Measurements from ENCODE around the gene ROBO1. TPM values are rescaled to one million over a fixed set of nuclear protein-coding genes. Genes with fewer than 3 reads are reported as not detected.

The ROBO1 gene
- total RNA-seq (1.8 and 3.2 TPM in 2 replicates), polyA plus RNA-seq (0.27 and 0.99 TPM in 2 replicates), polyA minus RNA-seq (1.2 TPM in 2 replicates)
- total RNA-seq (2013) = 1.4 TPM

GRCh38 chr3:79767905-79768267 is at the start of gene ROBO1:
Gene ROBO1, minus strand, starts transcription at chr3:79767998.
- no peaks in the 10 kb centered on the region for H3K4me1 Mint-ChIP-seq
- no peak within 1 kb of the TSS for H3K27ac Mint-ChIP-seq
- DNase-seq (no peak), ATAC-seq (ENCODE audit: low read depth) (no peak)
- no peak within 1 kb of the TSS for H3K9ac ChIP-seq (ENCODE audit: low read length)
- no peaks in the 10 kb centered on the region for H3K79me2 ChIP-seq (ENCODE audit: control insufficient read depth, insufficient read depth, low read length)
- peaks cover 6% of the 10 kb centered on the region for H3K27me3 Mint-ChIP-seq
- TF ChIP-seq EZH2 (IDR thresholded peaks at IDR 0.05; ENCODE audit: borderline replicate concordance, insufficient read depth, low read depth, low read length, poor library complexity, severe bottlenecking) (no peak), CTCF (IDR thresholded peaks at IDR 0.05) (no peak)
- ChIA-PET POLR2A (no interaction called here), CTCF (no interaction called here)
- intact Hi-C loops (cut with micrococcal nuclease) = no loop called here
- H3K27ac ChIP-seq (ENCODE audit: low read length in 2 of 2) = no peak within 1 kb of the TSS
- no peaks in the 10 kb centered on the region for H3K4me1 ChIP-seq (ENCODE audit: control insufficient read depth in 2 of 2, insufficient read depth in 2 of 2, low read length in 2 of 2)
- 17% methylated on average over 2 of the region's 12 CpGs for WGBS (ENCODE audit: insufficient coverage)
- peaks cover 0 to 13% (median 2%) of the 10 kb centered on the region in 4 experiments for H3K27me3 ChIP-seq (replicated peaks in 1 of 4; ENCODE audit: control extremely low read depth in 1 of 4, control insufficient read depth in 3 of 4, insufficient read depth in 4 of 4, low read length in 3 of 4)
- peaks cover 4% of the 10 kb centered on the region for H3K9me3 Mint-ChIP-seq (ENCODE audit: insufficient read depth)
- H3K36me3 ChIP-seq (replicated peaks in 1 of 2; ENCODE audit: control extremely low read depth in 1 of 2, control insufficient read depth in 1 of 2, extremely low read depth in 1 of 2, insufficient read depth in 2 of 2, low read length in 1 of 2) = no peaks in the 10 kb centered on the region
- no peak within 1 kb of the TSS for H2AFZ ChIP-seq (ENCODE audit: insufficient read depth, low read depth, low read length, poor library complexity, severe bottlenecking)
- H3K9me3 ChIP-seq (ENCODE audit: control extremely low read depth in 1 of 3, control insufficient read depth in 2 of 3, insufficient read depth in 1 of 3, low read length in 2 of 3) = peaks cover 0 to 16% (median 1%) of the 10 kb centered on the region in 3 donors
- no peak within 1 kb of the TSS for H3K4me2 ChIP-seq (replicated peaks; ENCODE audit: low read depth, low read length, poor library complexity, severe bottlenecking)
- H3K4me3 ChIP-seq (ENCODE audit: control extremely low read depth in 1 of 5, extremely low read depth in 1 of 5, insufficient read depth in 1 of 5, low read depth in 2 of 5, low read length in 4 of 5) = no peak within 1 kb of the TSS
- H3K4me3 Mint-ChIP-seq = no peak within 1 kb of the TSS
- H4K20me1 ChIP-seq (ENCODE audit: control insufficient read depth, insufficient read depth, low read length, poor library complexity, severe bottlenecking) = no peaks in the 10 kb centered on the region

DNA sequence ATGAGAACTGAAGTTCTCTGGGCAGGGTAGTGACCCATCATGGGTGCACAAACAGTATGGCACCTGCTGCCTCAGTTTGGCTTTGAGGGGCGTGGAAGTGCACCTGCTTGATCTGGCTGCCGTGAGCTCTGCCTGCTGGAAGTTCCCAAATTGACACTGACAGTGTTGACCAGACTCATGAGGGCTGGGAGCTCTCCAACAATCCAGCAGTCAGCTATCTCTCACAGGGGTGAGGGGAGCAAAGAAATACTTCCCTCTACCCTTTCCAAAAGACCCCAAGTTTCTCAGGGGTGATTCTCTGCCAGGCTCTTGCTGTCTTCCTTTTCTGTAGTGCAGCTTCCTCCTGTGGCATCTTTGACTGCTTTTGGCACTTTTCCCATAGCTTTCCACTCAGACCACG is 49.4 kb upstream of the ROBO1 start:
- Mint-ChIP-seq H3K4me1 (no peaks in the 10 kb centered on the region), H3K9me3 (ENCODE audit: insufficient read depth) (peaks cover 12% of the 10 kb centered on the region), H3K27ac (no peak overlapping the region), H3K27me3 (no peaks in the 10 kb centered on the region), H3K4me3 (no peak overlapping the region)
- Histone ChIP-seq H4K20me1 (ENCODE audit: control insufficient read depth, insufficient read depth, low read length, poor library complexity, severe bottlenecking) (no peaks in the 10 kb centered on the region), H3K79me2 (ENCODE audit: control insufficient read depth, insufficient read depth, low read length) (no peaks in the 10 kb centered on the region), H3K9me3 (ENCODE audit: control extremely low read depth in 1 of 3, control insufficient read depth in 2 of 3, insufficient read depth in 1 of 3, low read length in 2 of 3) (peaks cover 2 to 11% (median 6%) of the 10 kb centered on the region in 3 donors), H3K9ac (ENCODE audit: low read length) (no peak overlapping the region), H3K36me3 (replicated peaks in 1 of 2; ENCODE audit: control extremely low read depth in 1 of 2, control insufficient read depth in 1 of 2, extremely low read depth in 1 of 2, insufficient read depth in 2 of 2, low read length in 1 of 2) (no peaks in the 10 kb centered on the region), H3K27me3 (replicated peaks in 1 of 4; ENCODE audit: control extremely low read depth in 1 of 4, control insufficient read depth in 3 of 4, insufficient read depth in 4 of 4, low read length in 3 of 4) (no peaks in the 10 kb centered on the region), H3K4me3 (ENCODE audit: control extremely low read depth in 1 of 5, extremely low read depth in 1 of 5, insufficient read depth in 1 of 5, low read depth in 2 of 5, low read length in 4 of 5) (no peak overlapping the region), H3K4me1 (ENCODE audit: control insufficient read depth in 2 of 2, insufficient read depth in 2 of 2, low read length in 2 of 2) (no peaks in the 10 kb centered on the region), H3K4me2 (replicated peaks; ENCODE audit: low read depth, low read length, poor library complexity, severe bottlenecking) (no peak overlapping the region), H3K27ac (ENCODE audit: low read length in 2 of 2) (no peak overlapping the region), H2AFZ (ENCODE audit: insufficient read depth, low read depth, low read length, poor library complexity, severe bottlenecking) (no peak overlapping the region)
- ATAC-seq (ENCODE audit: low read depth) (no peak), DNase-seq (no peak)
- intact Hi-C loops (cut with micrococcal nuclease) = no loop called here
- 65% methylated on average over 2 of the region's 3 CpGs for WGBS (ENCODE audit: insufficient coverage)
- TF ChIP-seq CTCF (IDR thresholded peaks at IDR 0.05) = no peak
- no peak for TF ChIP-seq EZH2 (IDR thresholded peaks at IDR 0.05; ENCODE audit: borderline replicate concordance, insufficient read depth, low read depth, low read length, poor library complexity, severe bottlenecking)
- POLR2A ChIA-PET = no interaction called here
- CTCF ChIA-PET = no interaction called here

Data from B cell (primary cell).